ENCODE measurements around the gene SEMA5B.

The SEMA5B gene

GRCh38 chr3:122936335-122936734 lies 91.2 kb downstream of the SEMA5B start (continued):
- TF ChIP-seq ZNF692 (tag by site-specific recombination; IDR thresholded peaks at IDR 0.05), result no peak
- TF ChIP-seq KLF9 (tag by site-specific recombination; IDR thresholded peaks at IDR 0.05; ENCODE audit: low read depth), result no peak
- no peak for TF ChIP-seq SETDB1 (IDR thresholded peaks at IDR 0.05; ENCODE audit: insufficient read length, low read length)
- no peak for TF ChIP-seq ZNF560 (tag by site-specific recombination; IDR thresholded peaks at IDR 0.05; ENCODE audit: borderline replicate concordance)
- no peak for TF ChIP-seq ZFP41 (tag by site-specific recombination; IDR thresholded peaks at IDR 0.05; ENCODE audit: borderline replicate concordance)
- TF ChIP-seq ZNF324 (tag by site-specific recombination; IDR thresholded peaks at IDR 0.05), result no peak
- TF ChIP-seq ELK4 (IDR thresholded peaks at IDR 0.05; ENCODE audit: borderline replicate concordance, low read depth, low read length), result no peak
- TF ChIP-seq ZNF394 (tag by site-specific recombination; IDR thresholded peaks at IDR 0.05; ENCODE audit: borderline replicate concordance), result no peak

- no peaks in the 10 kb centered on the region for H3K9me3 ChIP-seq (ENCODE audit: control insufficient read depth, insufficient read depth, low read depth, low read length)
- no peak for TF ChIP-seq ZBTB49 (tag by site-specific recombination; IDR thresholded peaks at IDR 0.05; ENCODE audit: low read depth)
- no peak for TF ChIP-seq ZNF266 (tag by site-specific recombination; IDR thresholded peaks at IDR 0.05; ENCODE audit: low read depth)
- no peak overlapping the region for H3K27ac ChIP-seq (ENCODE audit: extremely low read depth, low read depth, low read length)
- no peaks in the 10 kb centered on the region for H3K36me3 ChIP-seq (ENCODE audit: control insufficient read depth in 2 of 2, insufficient read depth in 1 of 2, low read length in 2 of 2)
- no peaks in the 10 kb centered on the region for H3K4me1 ChIP-seq (ENCODE audit: control insufficient read depth, insufficient read depth, low read length)
- ChIA-PET POLR2A (interaction anchor here (0.6 to 0.8 kb wide), 2 partner anchors 13 to 93 kb away, joined by 3 to 6 read pairs; partner anchors contain the start of gene SEMA5B), CTCF (interaction anchor here (0.5 to 1.1 kb wide), 2 partner anchors 9 to 42 kb away, joined by 3 read pairs; no protein-coding TSS in a partner anchor)
- no peak overlapping the region for H3K4me3 ChIP-seq (ENCODE audit: low read depth, low read length)
Observed at GRCh38 chr3:122934251-122934650, 93.3 kb downstream of the SEMA5B start.

- no peak overlapping the region for H3K27ac ChIP-seq (ENCODE audit: extremely low read depth, low read depth, low read length)
- H3K4me3 ChIP-seq (ENCODE audit: low read depth, low read length), result no peak overlapping the region
- H3K36me3 ChIP-seq (ENCODE audit: control insufficient read depth in 2 of 2, insufficient read depth in 1 of 2, low read length in 2 of 2), result no peaks in the 10 kb centered on the region
- H3K4me1 ChIP-seq (ENCODE audit: control insufficient read depth, insufficient read depth, low read length), result no peaks in the 10 kb centered on the region
- TF ChIP-seq OVOL3 (tag by site-specific recombination; IDR thresholded peaks at IDR 0.05), result no peak
- TF ChIP-seq ZSCAN5A (tag by site-specific recombination; IDR thresholded peaks at IDR 0.05), result no peak
- no peak for TF ChIP-seq IKZF3 (tag by site-specific recombination; IDR thresholded peaks at IDR 0.05)
- TF ChIP-seq ZNF621 (tag by site-specific recombination; IDR thresholded peaks at IDR 0.05), result no peak
- TF ChIP-seq ZNF184 (tag by site-specific recombination; IDR thresholded peaks at IDR 0.05), result no peak
- no peak for TF ChIP-seq WT1 (tag by site-specific recombination; IDR thresholded peaks at IDR 0.05)
- TF ChIP-seq ZNF37A (tag by site-specific recombination; IDR thresholded peaks at IDR 0.05), result no peak
- TF ChIP-seq TCF7L2 (IDR thresholded peaks at IDR 0.05; ENCODE audit: borderline replicate concordance, low read depth, low read length), result no peak
- no peak for TF ChIP-seq ZNF157 (tag by site-specific recombination; IDR thresholded peaks at IDR 0.05)
- TF ChIP-seq ZNF560 (tag by site-specific recombination; IDR thresholded peaks at IDR 0.05; ENCODE audit: borderline replicate concordance), result no peak
- TF ChIP-seq ZSCAN4 (tag by site-specific recombination; IDR thresholded peaks at IDR 0.05), result no peak
- TF ChIP-seq ZNF76 (tag by site-specific recombination; IDR thresholded peaks at IDR 0.05; ENCODE audit: borderline replicate concordance, low read depth), result no peak
- ChIA-PET POLR2A (no interaction called here), CTCF (no interaction called here)
- no peaks in the 10 kb centered on the region for H3K9me3 ChIP-seq (ENCODE audit: control insufficient read depth, insufficient read depth, low read depth, low read length)
Observed at GRCh38 chr3:122932251-122932967, 95.2 kb downstream of the SEMA5B start.

All from HEK293 (cell line).